HL-60 (cell line): Measurements from ENCODE around the gene FSIP1.

ENCODE experiments used
- DNase-seq, 2 experiments: peaks; one replicate each; pipeline ENCODE4 v3.0.0-alpha.2; 2010 to 2020; ENCODE audit warnings: low read depth in 1 of 2, low spot score in 1 of 2
- H3K27ac ChIP-seq: fragments of 250-450 bp; sonication (Bioruptor Pico); replicated peaks from 2 replicates; pipeline ENCODE4 v1.5.1; 2020; ENCODE audit warnings: mild to moderate bottlenecking, moderate library complexity
- H3K27me3 ChIP-seq: fragments of 250-450 bp; sonication (Bioruptor Pico); 2 replicates; pipeline ENCODE4 v1.5.1; 2021; ENCODE audit warnings: mild to moderate bottlenecking, moderate library complexity; ENCODE audit not compliant: insufficient read depth, poor library complexity, severe bottlenecking
- H3K4me3 ChIP-seq: replicated peaks from 2 replicates; pipeline ENCODE4 v1.5.1; 2011; ENCODE audit warnings: mild to moderate bottlenecking, control low read depth, low read length; ENCODE audit not compliant: insufficient read depth
- GABPA ChIP-seq: IDR thresholded peaks from 2 replicates; pipeline ENCODE4 v1.6.1; 2012; ENCODE audit warnings: low read depth
- POLR2AphosphoS5 ChIP-seq: IDR thresholded peaks from 2 replicates; pipeline ENCODE4 v1.6.1; 2012; ENCODE audit warnings: low read depth
- SPI1 ChIP-seq: IDR thresholded peaks from 2 replicates; pipeline ENCODE4 v1.6.1; 2012; ENCODE audit warnings: low read depth, mild to moderate bottlenecking, borderline replicate concordance
- TF ChIP-seq, protein P1 (sequence below): IDR thresholded peaks from one replicate; pipeline ENCODE4 v1.5.1; 2011; ENCODE audit warnings: low read length, control low read depth, inconsistent platforms; ENCODE audit not compliant: insufficient read depth
- TF ChIP-seq, protein P2 (sequence below): IDR thresholded peaks from 2 replicates; pipeline ENCODE4 v1.6.1; 2012; ENCODE audit warnings: low read depth; ENCODE audit not compliant: insufficient replicate concordance

FSIP1 gene

DNA sequence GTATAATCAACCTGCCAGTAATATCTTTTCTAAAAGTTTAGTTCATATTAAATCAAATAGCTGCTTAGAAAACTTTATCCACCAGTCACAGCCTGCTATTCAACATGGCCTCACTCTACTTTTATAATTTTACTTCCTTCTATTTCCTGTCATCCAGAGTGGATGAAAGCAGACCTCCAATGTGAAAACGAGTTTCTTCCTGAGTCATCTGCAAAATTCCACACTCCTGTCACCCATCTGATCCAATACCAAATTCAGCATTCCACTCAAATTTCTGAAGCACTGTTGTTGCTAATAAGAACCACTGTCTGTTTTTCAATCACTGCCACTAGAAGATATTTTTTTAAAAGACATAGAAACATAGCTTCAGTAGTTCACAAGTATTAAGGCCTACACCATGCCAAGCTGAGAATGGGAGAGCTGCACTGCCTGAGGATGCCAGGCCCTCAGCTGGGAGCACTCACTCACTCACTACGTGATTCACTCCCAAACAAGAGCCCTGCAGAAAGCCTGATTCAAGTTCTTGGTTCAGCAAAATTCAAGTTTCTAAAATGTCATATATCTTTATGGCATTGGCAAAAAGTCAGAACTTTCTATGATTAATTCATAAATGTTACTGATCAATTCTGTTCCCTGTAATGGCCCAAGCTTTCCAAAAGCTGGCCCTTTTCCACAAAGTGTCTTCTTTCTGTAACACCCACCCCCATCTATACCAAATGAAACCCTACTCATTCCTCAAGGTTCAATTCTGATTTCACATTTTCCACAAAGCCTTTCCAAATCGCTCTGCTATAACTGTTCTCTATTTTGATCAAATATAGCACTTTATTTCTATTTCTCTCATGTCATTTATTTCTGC, 82.9 kb downstream of the FSIP1 start:
- H3K4me3 ChIP-seq: no peak overlapping the region
- TF ChIP-seq SPI1 (no peak), POLR2AphosphoS5 (no peak), GABPA (no peak)
- no peak for DNase-seq
- H3K27ac ChIP-seq: no peak overlapping the region
- H3K27me3 ChIP-seq: no peaks in the 10 kb centered on the region

DNA sequence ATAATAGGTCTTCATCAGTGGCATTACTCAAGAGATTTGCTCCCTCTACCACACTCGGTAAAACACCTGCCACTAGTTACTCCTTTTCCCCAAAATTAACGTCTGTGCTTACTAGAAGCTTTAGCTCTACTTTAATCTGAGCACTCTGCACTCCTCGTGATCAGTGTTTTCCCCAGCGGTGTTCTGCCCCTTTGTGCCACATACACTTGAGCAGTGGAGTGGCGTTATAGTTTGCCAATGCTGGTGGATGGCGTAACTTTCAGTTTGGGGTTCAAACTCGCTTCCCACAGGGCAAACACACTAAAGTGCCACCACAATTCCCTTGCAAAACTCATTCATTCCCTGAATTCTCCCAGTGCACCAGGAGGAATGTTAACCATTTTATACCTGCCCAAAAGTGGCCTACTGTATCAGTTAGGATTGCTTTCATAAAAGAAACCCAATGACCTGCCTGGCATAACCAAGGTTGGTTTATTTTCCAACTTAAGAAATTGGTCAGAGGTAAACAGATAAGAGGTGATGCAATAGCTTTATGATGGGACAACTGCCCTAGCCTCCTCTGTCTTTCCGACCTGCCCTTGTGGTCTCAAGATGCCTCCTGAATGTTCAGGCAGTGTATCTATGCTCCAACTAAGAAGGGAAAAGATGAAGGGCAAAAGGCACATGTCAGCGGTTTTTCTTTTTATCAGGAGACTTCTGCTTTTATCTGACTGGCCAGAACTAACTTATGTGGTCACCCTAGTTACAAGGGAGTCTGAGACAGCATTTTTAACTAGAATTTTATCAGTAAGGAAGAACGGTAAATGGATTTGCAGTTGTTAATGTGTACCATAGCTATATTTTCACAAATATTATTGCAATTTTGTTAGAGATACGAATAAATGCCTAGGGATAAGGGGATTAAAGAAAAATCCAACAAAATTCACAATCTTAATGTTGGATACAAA, 83.9 kb downstream of the FSIP1 start:
- Histone ChIP-seq H3K27ac (no peak overlapping the region), H3K27me3 (no peaks in the 10 kb centered on the region), H3K4me3 (no peak overlapping the region)
- TF ChIP-seq SPI1 (peak; percentile 62; the same call in 1 of the 2 replicates), GABPA (no peak)
- DNase-seq: peak in 1 of 2 experiments; percentile 21

DNA sequence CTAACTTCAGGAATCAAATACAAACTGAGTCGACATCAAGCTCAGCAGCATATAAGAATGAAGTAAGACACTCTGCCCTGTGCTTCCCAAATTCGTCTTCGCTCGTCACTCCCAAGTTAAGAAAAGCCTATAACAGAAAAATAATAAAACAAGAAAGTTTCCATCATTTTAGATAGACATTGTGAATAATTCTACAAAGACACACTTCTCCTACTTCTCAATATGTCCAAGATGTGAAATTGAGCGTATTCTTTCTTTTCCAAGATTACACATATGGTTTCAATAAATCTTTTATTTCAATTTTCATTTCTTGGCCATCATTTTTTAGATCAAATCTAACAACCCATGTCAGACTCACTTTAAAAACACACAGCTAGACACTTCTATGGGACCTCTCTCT, 85.1 kb downstream of the FSIP1 start:
- DNase-seq: no peak
- Histone ChIP-seq H3K27me3 (no peaks in the 10 kb centered on the region), H3K27ac (no peak overlapping the region), H3K4me3 (no peak overlapping the region)
- TF ChIP-seq POLR2AphosphoS5: no peak
- TF ChIP-seq, protein P1, sequence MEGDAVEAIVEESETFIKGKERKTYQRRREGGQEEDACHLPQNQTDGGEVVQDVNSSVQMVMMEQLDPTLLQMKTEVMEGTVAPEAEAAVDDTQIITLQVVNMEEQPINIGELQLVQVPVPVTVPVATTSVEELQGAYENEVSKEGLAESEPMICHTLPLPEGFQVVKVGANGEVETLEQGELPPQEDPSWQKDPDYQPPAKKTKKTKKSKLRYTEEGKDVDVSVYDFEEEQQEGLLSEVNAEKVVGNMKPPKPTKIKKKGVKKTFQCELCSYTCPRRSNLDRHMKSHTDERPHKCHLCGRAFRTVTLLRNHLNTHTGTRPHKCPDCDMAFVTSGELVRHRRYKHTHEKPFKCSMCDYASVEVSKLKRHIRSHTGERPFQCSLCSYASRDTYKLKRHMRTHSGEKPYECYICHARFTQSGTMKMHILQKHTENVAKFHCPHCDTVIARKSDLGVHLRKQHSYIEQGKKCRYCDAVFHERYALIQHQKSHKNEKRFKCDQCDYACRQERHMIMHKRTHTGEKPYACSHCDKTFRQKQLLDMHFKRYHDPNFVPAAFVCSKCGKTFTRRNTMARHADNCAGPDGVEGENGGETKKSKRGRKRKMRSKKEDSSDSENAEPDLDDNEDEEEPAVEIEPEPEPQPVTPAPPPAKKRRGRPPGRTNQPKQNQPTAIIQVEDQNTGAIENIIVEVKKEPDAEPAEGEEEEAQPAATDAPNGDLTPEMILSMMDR: no peak
- TF ChIP-seq, protein P2, sequence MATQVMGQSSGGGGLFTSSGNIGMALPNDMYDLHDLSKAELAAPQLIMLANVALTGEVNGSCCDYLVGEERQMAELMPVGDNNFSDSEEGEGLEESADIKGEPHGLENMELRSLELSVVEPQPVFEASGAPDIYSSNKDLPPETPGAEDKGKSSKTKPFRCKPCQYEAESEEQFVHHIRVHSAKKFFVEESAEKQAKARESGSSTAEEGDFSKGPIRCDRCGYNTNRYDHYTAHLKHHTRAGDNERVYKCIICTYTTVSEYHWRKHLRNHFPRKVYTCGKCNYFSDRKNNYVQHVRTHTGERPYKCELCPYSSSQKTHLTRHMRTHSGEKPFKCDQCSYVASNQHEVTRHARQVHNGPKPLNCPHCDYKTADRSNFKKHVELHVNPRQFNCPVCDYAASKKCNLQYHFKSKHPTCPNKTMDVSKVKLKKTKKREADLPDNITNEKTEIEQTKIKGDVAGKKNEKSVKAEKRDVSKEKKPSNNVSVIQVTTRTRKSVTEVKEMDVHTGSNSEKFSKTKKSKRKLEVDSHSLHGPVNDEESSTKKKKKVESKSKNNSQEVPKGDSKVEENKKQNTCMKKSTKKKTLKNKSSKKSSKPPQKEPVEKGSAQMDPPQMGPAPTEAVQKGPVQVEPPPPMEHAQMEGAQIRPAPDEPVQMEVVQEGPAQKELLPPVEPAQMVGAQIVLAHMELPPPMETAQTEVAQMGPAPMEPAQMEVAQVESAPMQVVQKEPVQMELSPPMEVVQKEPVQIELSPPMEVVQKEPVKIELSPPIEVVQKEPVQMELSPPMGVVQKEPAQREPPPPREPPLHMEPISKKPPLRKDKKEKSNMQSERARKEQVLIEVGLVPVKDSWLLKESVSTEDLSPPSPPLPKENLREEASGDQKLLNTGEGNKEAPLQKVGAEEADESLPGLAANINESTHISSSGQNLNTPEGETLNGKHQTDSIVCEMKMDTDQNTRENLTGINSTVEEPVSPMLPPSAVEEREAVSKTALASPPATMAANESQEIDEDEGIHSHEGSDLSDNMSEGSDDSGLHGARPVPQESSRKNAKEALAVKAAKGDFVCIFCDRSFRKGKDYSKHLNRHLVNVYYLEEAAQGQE: no peak
- no peak for TF ChIP-seq GABPA

DNA sequence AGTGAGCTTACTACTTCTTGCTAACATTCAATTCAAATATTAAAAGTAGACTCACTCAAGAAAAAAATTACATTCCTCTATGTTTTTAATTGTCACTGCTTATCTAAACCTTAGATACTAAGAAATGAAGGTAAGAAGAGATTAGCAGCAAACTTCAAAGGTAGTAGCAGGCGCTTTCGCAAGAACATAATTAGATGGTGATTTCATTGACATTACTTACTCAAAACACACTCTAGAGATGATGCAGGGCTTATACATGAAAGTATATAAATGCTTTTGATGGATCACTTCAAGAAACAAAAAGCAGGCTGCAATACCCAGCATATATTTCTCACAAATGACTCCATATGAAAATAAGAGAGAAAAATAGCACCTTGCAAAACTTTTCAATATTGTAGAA, 86.8 kb downstream of the FSIP1 start:
- Histone ChIP-seq H3K27me3 (no peaks in the 10 kb centered on the region), H3K27ac (no peak overlapping the region), H3K4me3 (no peak overlapping the region)
- no peak for DNase-seq
- TF ChIP-seq, protein P2: no peak
- TF ChIP-seq, protein P1: no peak
- no peak for TF ChIP-seq SPI1
- TF ChIP-seq POLR2AphosphoS5: no peak
- no peak for TF ChIP-seq GABPA
